Keratinocyte (primary cell): Measurements from ENCODE around the gene KCNG2.

Experiments
- CTCF ChIP-seq, 3 experiments: IDR thresholded peaks in 1 of 3; conservative IDR thresholded peaks in 1 of 3; optimal IDR thresholded peaks in 1 of 3; 2 replicates in 2 of 3; 3 replicates in 1 of 3; pipeline versions ENCODE3 to v1.5.1; 2011; ENCODE audit warnings: low read length in 3 of 3, mild to moderate bottlenecking in 3 of 3, moderate library complexity in 2 of 3, control low read depth in 1 of 3, inconsistent platforms in 1 of 3; ENCODE audit not compliant: insufficient read depth in 2 of 3; ENCODE audit errors: extremely low read depth in 1 of 3
- EZH2 ChIP-seq: IDR thresholded peaks from one replicate; pipeline ENCODE4 v1.6.1; 2012; ENCODE audit warnings: inconsistent platforms, mild to moderate bottlenecking, low read length, moderate library complexity

GRCh38 chr18:79856119-79857007 lies 58.6 kb downstream of the KCNG2 start:
- TF ChIP-seq EZH2: peak; percentile 28
- TF ChIP-seq CTCF (optimal IDR thresholded peaks at IDR 0.05 in 1 of 3, IDR thresholded peaks at IDR 0.05 in 1 of 3, conservative IDR thresholded peaks at IDR 0.05 in 1 of 3; ENCODE audit: extremely low read depth in 1 of 3, insufficient read depth in 2 of 3, low read length in 3 of 3): no peak
